IPS-18a (cell line): ENCODE measurements around the gene YAF2.
"Not testable (repeated sequence)": the region's sequence is repeated elsewhere in the genome, so short reads cannot be mapped to it uniquely, and the experiment has no call there.

Experiments
- H3K27ac ChIP-seq: one replicate; pipeline ENCODE4 v1.5.1; 2013; ENCODE audit warnings: low read length
- H3K27me3 ChIP-seq: one replicate; pipeline ENCODE4 v1.6.1; 2013; ENCODE audit warnings: mild to moderate bottlenecking, low read length; ENCODE audit not compliant: control insufficient read depth, insufficient read depth
- H3K36me3 ChIP-seq: one replicate; pipeline ENCODE4 v1.6.1; 2013; ENCODE audit warnings: low read depth, low read length; ENCODE audit not compliant: control insufficient read depth
- H3K4me1 ChIP-seq: one replicate; pipeline ENCODE4 v1.6.1; 2013; ENCODE audit warnings: low read depth, low read length; ENCODE audit not compliant: control insufficient read depth
- H3K4me3 ChIP-seq: one replicate; pipeline ENCODE4 v1.5.1; 2013; ENCODE audit warnings: low read length
- H3K9ac ChIP-seq: one replicate; pipeline ENCODE4 v1.6.1; 2013; ENCODE audit warnings: mild to moderate bottlenecking, low read length, moderate library complexity
- H3K9me3 ChIP-seq: one replicate; pipeline ENCODE4 v1.6.1; 2013; ENCODE audit warnings: low read depth, low read length; ENCODE audit not compliant: control insufficient read depth

Gene YAF2

DNA sequence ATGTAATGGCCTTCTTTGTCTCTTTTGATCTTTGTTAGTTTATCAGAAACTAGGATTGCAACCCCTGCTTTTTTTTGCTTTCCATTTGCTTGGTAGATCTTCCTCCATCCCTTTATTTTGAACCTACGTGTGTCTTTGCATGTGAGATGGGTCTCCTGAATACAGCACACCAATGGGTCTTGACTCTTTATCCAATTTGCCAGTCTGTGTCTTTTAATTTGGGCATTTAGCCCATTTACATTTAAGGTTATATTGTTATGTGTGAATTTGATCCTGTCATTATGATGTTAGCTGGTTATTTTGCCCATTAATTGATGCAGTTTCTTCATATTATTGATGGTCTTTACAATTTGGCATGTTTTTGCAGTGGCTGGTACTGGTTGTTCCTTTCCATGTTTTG is 14.6 kb upstream of the YAF2 start:
- H3K36me3 ChIP-seq, H3K9me3 ChIP-seq, H3K27me3 ChIP-seq, H3K27ac ChIP-seq, H3K4me3 ChIP-seq, H3K4me1 ChIP-seq, H3K9ac ChIP-seq: not testable (repeated sequence)

DNA sequence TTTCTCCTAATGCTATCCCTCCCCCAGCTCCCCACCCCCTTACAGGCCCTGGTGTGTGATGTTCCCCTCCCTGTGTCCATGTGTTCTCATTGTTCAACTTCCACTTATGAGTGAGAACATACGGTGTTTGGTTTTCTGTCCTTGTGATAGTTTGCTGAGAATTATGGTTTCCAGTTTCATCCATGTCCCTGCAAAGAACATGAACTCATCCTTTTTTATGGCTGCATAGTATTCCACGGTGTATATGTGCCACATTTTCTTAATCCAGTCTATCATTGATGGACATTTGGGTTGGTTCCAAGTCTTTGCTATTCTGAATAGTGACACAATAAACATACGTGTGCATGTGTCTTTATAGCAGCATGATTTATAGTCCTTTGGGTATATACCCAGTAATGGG is 11.0 kb upstream of the YAF2 start:
- H3K4me3 ChIP-seq, H3K9ac ChIP-seq, H3K4me1 ChIP-seq, H3K36me3 ChIP-seq, H3K27ac ChIP-seq, H3K9me3 ChIP-seq: not testable (repeated sequence)
- H3K27me3 ChIP-seq, result peaks cover 36% of the 10 kb centered on the region

DNA sequence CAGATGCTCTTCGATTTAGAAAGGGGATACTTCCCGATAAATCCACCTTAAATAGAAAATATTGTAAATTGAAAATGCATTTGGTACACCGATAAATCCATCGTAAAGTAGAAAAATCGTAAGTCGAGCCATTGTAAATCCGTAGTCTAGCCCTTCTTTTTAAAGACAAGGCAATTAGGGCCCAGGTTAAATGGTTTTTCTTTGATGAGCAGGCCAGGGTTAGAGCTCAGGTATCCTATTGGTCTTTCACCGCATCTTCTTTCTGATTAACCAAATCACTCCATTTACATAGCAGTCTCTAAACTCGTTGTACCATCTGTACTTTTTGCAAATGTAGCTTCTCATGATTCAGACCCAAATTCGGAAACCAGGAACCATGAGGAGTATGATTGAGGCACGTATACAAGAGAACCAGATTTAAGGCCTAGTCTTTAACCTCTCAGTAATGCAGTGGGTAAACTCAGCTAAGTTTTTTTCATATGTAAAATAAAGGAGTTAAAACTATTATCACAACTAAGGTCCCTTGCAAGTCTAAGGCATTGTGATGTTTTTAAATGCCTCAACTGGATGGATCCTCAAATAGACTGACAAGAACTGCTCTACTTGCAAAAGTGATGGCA is 2.2 kb upstream of the YAF2 start:
- Histone ChIP-seq H3K4me1 (peaks cover 14% of the 10 kb centered on the region), H3K27ac (no peak overlapping the region), H3K36me3 (no peaks in the 10 kb centered on the region), H3K27me3 (peaks cover 90% of the 10 kb centered on the region), H3K9ac (no peak overlapping the region), H3K4me3 (peak overlapping the region; percentile 7), H3K9me3 (no peaks in the 10 kb centered on the region)

DNA sequence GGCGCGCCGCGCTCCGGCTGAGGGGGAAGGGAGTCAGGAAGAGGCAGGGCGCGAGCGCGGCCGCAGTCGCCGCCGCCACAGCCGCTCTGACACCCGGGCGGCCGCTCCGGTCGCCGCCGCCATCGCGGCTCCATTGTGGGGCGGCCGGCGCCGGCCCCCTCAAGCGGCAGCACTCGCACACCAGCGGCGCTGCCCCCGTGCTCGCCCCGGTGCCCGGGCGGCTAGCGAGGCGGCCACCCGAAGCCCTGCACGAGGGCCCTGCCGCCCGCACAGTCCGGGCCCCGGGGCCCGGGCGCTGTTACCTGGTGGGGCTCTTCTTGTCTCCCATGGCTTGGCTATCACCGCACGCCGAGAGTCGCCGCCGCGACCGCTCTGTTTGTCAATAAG is 202 bp downstream of the YAF2 start:
- H3K27ac ChIP-seq, result no peak overlapping the region
- no peaks in the 10 kb centered on the region for H3K36me3 ChIP-seq
- H3K9ac ChIP-seq, result no peak overlapping the region
- H3K27me3 ChIP-seq, result peaks cover 74% of the 10 kb centered on the region
- peaks cover 14% of the 10 kb centered on the region for H3K4me1 ChIP-seq
- no peaks in the 10 kb centered on the region for H3K9me3 ChIP-seq
- peak overlapping the region; percentile 49 for H3K4me3 ChIP-seq

DNA sequence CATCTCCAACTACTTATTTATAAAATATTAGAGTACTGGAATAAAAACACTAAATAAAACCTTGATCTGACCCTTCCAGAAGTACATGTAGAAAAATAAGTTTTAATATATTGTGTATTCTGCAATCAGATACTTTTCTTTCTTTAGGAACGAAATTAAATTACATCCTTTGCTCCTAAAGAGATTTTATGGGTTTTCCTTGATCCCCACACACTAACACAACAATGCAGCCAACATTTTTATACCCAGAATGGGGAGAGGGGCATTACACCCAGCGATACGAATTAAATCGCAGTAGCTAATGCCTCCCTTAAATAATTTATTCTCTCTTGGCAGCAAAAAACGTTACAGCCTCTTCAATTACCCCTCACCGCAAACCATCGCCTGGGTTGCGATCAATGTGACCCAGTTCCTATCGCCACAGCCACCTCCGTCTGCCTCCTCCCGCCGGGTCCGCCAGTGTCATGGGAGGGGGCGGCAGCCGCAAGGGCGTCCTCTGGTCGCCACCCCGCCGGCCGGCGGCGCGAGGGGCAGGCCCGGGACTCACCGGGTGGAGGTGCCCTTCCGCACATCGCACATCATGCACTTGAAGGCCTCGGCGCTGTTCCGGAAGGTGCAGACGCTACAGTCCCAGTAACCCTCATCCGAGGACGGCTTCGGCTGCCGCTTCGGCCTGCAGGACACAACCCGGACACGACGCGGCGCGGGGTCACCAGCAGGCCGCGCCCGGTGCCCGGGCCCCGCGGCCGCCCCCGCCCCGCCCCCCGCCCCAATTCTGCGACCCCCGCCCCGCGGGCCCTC is 796 bp downstream of the YAF2 start:
- Histone ChIP-seq H3K36me3 (no peaks in the 10 kb centered on the region), H3K27me3 (peaks cover 68% of the 10 kb centered on the region), H3K9me3 (no peaks in the 10 kb centered on the region), H3K27ac (no peak overlapping the region), H3K4me3 (peak overlapping the region; percentile 72), H3K9ac (no peak overlapping the region), H3K4me1 (peaks cover 14% of the 10 kb centered on the region)

DNA sequence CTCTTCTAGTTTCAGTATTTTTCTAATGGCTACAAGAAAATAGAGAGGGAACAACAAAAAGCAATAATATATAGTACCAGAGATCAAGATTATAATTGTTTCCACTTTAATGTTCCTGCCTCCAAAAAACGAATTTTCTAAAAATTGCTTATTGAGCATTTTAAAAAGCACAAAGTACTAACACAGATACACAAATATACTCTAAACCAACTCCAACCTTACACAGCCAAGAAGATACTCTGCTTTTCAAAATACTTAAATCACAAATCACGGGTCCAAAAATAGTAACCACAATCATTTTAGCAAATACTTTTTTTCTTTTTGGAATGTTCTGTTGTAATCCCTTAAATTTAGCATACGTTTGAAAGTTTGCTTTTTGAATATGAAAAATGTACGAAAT is 2.0 kb downstream of the YAF2 start:
- no peaks in the 10 kb centered on the region for H3K36me3 ChIP-seq
- H3K27me3 ChIP-seq, result peaks cover 56% of the 10 kb centered on the region
- H3K9me3 ChIP-seq, result no peaks in the 10 kb centered on the region
- peaks cover 13% of the 10 kb centered on the region for H3K4me1 ChIP-seq
- H3K9ac ChIP-seq, result no peak overlapping the region
- H3K4me3 ChIP-seq, result no peak overlapping the region
- no peak overlapping the region for H3K27ac ChIP-seq

DNA sequence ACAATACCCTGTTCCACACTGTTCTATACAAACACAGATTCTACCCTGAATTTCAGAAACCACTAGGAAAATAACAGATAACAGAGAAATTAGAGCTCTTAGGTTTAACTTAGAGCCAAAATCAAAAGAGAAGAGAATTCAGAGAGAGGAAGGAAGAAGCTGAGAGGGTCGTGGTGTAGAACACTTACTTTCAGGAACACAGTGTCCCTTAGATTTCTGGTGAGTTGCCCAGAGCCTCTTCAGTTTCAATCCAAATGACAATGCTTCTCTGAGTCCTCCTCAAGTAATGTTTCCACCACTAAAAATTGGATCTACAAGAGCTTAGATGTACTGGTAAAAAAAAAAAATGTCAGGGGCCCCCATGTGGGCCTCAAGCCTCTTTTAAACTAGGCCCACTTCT is 2.6 kb downstream of the YAF2 start:
- Histone ChIP-seq H3K27ac (no peak overlapping the region), H3K9me3 (no peaks in the 10 kb centered on the region), H3K9ac (no peak overlapping the region), H3K36me3 (no peaks in the 10 kb centered on the region), H3K27me3 (peaks cover 50% of the 10 kb centered on the region), H3K4me1 (peaks cover 7% of the 10 kb centered on the region), H3K4me3 (no peak overlapping the region)

DNA sequence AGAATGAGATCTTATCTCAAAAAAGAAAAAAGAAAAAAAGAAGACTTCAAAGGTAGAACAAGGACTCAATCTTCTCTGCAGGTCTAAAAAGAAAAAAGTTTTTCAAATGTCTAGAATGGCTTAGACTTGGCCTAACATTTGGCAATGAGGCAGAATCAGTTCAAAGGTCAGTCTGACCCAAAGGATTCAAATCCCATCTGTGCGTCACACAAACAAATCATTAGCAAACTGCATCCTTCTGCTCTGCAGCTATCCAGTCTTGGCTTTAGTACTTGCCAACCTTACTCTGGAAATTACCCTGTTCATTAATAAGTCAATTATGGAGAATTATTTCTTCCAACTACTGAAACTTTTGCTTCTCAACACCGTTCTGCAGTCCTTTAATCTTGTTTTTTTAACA is 3.1 kb downstream of the YAF2 start:
- Histone ChIP-seq H3K36me3 (no peaks in the 10 kb centered on the region), H3K9ac (no peak overlapping the region), H3K9me3 (no peaks in the 10 kb centered on the region), H3K27me3 (peaks cover 45% of the 10 kb centered on the region), H3K4me1 (peaks cover 4% of the 10 kb centered on the region), H3K27ac (no peak overlapping the region), H3K4me3 (no peak overlapping the region)

DNA sequence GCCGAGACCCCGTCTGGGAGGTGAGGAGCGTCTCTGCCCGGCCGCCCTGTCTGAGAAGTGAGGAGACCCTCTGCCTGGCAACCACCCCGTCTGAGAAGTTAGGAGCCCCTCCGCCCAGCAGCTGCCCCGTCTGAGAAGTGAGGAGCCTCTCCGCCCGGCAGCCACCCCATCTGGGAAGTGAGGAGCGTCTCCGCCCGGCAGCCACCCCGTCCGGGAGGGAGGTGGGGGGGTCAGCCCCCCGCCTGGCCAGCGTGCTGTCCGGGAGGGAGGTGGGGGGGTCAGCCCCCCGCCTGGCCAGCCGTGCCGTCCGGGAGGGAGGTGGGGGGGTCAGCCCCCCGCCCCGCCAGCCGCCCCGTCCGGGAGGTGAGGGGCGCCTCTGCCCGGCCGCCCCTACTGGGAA is 10.5 kb downstream of the YAF2 start:
- H3K27ac ChIP-seq, H3K4me3 ChIP-seq, H3K9me3 ChIP-seq, H3K9ac ChIP-seq, H3K27me3 ChIP-seq, H3K36me3 ChIP-seq, H3K4me1 ChIP-seq: not testable (repeated sequence)

DNA sequence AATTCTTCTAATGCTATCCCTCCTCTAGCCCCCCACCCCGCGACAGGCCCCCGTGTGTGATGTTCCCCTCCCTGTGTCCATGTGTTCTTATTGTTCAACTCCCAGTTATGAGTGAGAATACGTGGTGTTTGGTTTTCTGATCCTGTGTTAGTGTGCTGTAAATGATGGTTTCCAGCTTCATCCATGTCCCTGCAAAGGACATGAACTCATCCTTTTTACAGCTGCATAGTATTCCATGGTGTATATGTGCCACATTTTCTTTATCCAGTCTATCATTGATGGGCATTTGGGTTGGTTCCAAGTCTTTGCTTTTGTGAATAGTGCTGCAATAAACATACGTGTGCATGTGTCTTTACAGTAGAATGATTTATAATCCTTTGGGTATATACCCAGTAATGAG is 13.5 kb downstream of the YAF2 start:
- not testable (repeated sequence) for H3K4me3 ChIP-seq, H3K36me3 ChIP-seq, H3K9me3 ChIP-seq, H3K9ac ChIP-seq, H3K27ac ChIP-seq, H3K27me3 ChIP-seq, H3K4me1 ChIP-seq

DNA sequence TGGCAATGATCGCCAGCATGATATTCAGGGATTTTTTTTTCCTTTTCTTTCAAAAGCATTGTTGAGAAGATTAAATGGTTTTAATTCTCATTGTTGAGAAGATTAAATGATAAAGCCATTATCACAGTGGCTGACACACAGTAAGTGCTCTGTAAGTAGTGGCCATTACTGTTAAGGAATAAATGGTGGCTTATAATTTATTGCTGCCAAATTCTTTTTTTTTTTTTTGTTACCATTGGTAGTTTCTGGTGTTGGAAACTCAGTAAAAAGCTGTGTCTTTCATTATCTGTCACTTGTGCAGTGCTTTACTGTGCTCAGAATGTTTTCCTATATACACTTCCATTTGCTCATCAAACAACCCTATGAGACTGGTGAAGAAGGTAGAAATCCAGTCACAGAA is 15.3 kb downstream of the YAF2 start:
- Histone ChIP-seq H3K27me3 (no peaks in the 10 kb centered on the region), H3K4me3 (no peak overlapping the region), H3K9ac (no peak overlapping the region), H3K27ac (no peak overlapping the region), H3K36me3 (no peaks in the 10 kb centered on the region), H3K4me1 (no peaks in the 10 kb centered on the region), H3K9me3 (no peaks in the 10 kb centered on the region)

DNA sequence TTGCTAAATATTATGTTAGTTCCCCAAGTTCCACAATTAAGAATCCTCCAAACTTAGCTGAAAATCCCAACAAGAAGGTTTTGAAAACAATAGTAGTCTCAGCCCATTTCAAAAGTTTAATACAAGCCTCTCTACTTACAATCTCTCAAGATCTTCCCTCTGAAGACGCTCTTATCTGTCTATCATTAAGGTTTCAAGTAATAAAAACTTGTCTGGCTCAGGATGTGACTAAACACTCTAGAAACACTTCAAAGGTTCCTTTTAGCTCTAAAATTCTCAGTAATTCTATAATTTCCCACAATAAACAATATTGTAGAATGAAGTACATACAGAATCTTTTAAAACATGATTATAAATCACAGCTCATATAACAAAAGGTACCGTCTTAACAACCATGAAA is 16.3 kb downstream of the YAF2 start:
- H3K27ac ChIP-seq, result no peak overlapping the region
- no peaks in the 10 kb centered on the region for H3K9me3 ChIP-seq
- no peak overlapping the region for H3K4me3 ChIP-seq
- no peaks in the 10 kb centered on the region for H3K27me3 ChIP-seq
- no peaks in the 10 kb centered on the region for H3K36me3 ChIP-seq
- no peak overlapping the region for H3K9ac ChIP-seq
- H3K4me1 ChIP-seq, result no peaks in the 10 kb centered on the region
